ENCODE results near the gene RANBP9.
A peak's percentile ranks its signal among the peaks of the same experiment; 100 is the strongest.

The RANBP9 gene

GRCh38 chr6:13725570-13725969 lies 13.9 kb upstream of the RANBP9 start:
- Histone ChIP-seq H3K9ac (ENCODE audit: low read depth, low read length) (no peak overlapping the region), H3K27me3 (ENCODE audit: control insufficient read depth, insufficient read depth, low read length) (no peaks in the 10 kb centered on the region), H3K4me1 (ENCODE audit: control insufficient read depth, insufficient read depth, low read length) (no peaks in the 10 kb centered on the region), H3K4me3 (ENCODE audit: low read depth, low read length) (no peak overlapping the region), H3K36me3 (ENCODE audit: control insufficient read depth, insufficient read depth, low read length) (no peaks in the 10 kb centered on the region), H3K9me3 (ENCODE audit: control insufficient read depth, insufficient read depth, low read length) (no peaks in the 10 kb centered on the region)

DNA sequence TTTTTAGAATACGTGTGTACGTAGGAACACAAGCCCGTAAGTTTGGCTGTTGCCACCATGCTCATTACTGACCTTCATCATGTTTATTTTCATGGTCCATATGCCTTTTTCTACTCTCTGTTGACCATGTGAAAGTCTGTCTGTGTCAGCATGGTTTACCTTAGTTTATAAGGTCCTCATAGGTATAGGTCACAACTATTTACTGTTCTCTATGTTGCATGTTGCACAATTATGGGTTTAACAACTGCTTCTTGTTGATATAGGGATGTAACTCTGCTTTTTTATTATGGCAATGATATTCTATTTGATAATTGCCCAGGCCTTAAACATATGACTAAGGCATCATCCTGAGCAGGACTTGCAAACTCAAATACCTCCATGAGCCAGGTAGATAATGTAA lies 13.4 kb upstream of the RANBP9 start:
- Histone ChIP-seq H3K36me3 (ENCODE audit: control insufficient read depth, insufficient read depth, low read length) (no peaks in the 10 kb centered on the region), H3K9me3 (ENCODE audit: control insufficient read depth, insufficient read depth, low read length) (no peaks in the 10 kb centered on the region), H3K9ac (ENCODE audit: low read depth, low read length) (no peak overlapping the region), H3K4me3 (ENCODE audit: low read depth, low read length) (no peak overlapping the region), H3K4me1 (ENCODE audit: control insufficient read depth, insufficient read depth, low read length) (no peaks in the 10 kb centered on the region), H3K27me3 (ENCODE audit: control insufficient read depth, insufficient read depth, low read length) (no peaks in the 10 kb centered on the region)

DNA sequence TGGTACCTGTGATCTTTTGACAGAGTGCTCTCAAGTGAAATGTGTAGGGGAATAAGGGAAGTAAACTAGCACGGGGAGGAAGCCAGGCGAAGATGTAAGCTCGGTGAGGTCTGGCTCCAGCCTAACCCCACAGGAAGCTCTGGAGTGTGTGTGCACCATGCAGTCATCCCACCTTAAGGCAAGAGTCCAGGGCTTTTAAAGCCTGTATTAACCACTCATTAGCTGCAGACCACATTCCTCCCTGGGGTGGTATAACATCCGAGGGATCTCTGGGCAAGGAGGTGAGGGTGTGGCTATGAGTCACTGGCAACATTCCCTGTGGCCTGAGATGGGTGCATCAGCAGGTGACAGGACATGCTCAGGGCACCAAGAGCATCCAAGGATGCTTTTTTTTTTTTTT lies 12.5 kb upstream of the RANBP9 start:
- no peak overlapping the region for H3K9ac ChIP-seq (ENCODE audit: low read depth, low read length)
- H3K36me3 ChIP-seq (ENCODE audit: control insufficient read depth, insufficient read depth, low read length): no peaks in the 10 kb centered on the region
- H3K4me3 ChIP-seq (ENCODE audit: low read depth, low read length): no peak overlapping the region
- H3K4me1 ChIP-seq (ENCODE audit: control insufficient read depth, insufficient read depth, low read length): no peaks in the 10 kb centered on the region
- H3K27me3 ChIP-seq (ENCODE audit: control insufficient read depth, insufficient read depth, low read length): no peaks in the 10 kb centered on the region
- H3K9me3 ChIP-seq (ENCODE audit: control insufficient read depth, insufficient read depth, low read length): no peaks in the 10 kb centered on the region

- H3K4me1 ChIP-seq (ENCODE audit: control insufficient read depth, insufficient read depth, low read length): no peaks in the 10 kb centered on the region
- H3K9ac ChIP-seq (ENCODE audit: low read depth, low read length): no peak overlapping the region
- no peaks in the 10 kb centered on the region for H3K36me3 ChIP-seq (ENCODE audit: control insufficient read depth, insufficient read depth, low read length)
- no peaks in the 10 kb centered on the region for H3K9me3 ChIP-seq (ENCODE audit: control insufficient read depth, insufficient read depth, low read length)
- H3K27me3 ChIP-seq (ENCODE audit: control insufficient read depth, insufficient read depth, low read length): no peaks in the 10 kb centered on the region
- no peak overlapping the region for H3K4me3 ChIP-seq (ENCODE audit: low read depth, low read length)
Observed at GRCh38 chr6:13722880-13723279, 11.2 kb upstream of the RANBP9 start.

DNA sequence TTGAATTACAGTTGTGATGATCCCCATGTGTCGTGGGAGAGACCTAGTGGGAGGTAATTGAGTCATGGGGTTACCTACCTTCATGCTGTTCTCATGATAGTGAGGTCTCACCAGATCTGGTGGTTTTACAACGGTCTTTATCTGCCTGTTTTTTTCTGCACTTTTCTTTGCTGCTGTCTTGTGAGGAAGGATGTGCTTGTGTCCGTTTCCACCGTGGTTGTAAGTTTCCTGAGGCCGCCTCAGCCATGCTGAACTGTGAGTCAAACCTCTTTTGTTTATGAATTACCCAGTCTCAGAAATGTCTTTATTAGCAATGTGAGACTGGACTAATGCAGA lies 6.5 kb upstream of the RANBP9 start:
- H3K4me1 ChIP-seq (ENCODE audit: control insufficient read depth, insufficient read depth, low read length): no peaks in the 10 kb centered on the region
- H3K9ac ChIP-seq (ENCODE audit: low read depth, low read length): no peak overlapping the region
- H3K4me3 ChIP-seq (ENCODE audit: low read depth, low read length): no peak overlapping the region
- no peaks in the 10 kb centered on the region for H3K36me3 ChIP-seq (ENCODE audit: control insufficient read depth, insufficient read depth, low read length)
- no peaks in the 10 kb centered on the region for H3K27me3 ChIP-seq (ENCODE audit: control insufficient read depth, insufficient read depth, low read length)
- H3K9me3 ChIP-seq (ENCODE audit: control insufficient read depth, insufficient read depth, low read length): peaks cover 7% of the 10 kb centered on the region

GRCh38 chr6:13716955-13717295 lies 5.3 kb upstream of the RANBP9 start:
- Histone ChIP-seq H3K4me1 (ENCODE audit: control insufficient read depth, insufficient read depth, low read length) (peaks cover 3% of the 10 kb centered on the region), H3K27me3 (ENCODE audit: control insufficient read depth, insufficient read depth, low read length) (no peaks in the 10 kb centered on the region), H3K4me3 (ENCODE audit: low read depth, low read length) (no peak overlapping the region), H3K9ac (ENCODE audit: low read depth, low read length) (no peak overlapping the region), H3K9me3 (ENCODE audit: control insufficient read depth, insufficient read depth, low read length) (peaks cover 7% of the 10 kb centered on the region), H3K36me3 (ENCODE audit: control insufficient read depth, insufficient read depth, low read length) (no peaks in the 10 kb centered on the region)

- peaks cover 7% of the 10 kb centered on the region for H3K9me3 ChIP-seq (ENCODE audit: control insufficient read depth, insufficient read depth, low read length)
- no peaks in the 10 kb centered on the region for H3K36me3 ChIP-seq (ENCODE audit: control insufficient read depth, insufficient read depth, low read length)
- no peaks in the 10 kb centered on the region for H3K27me3 ChIP-seq (ENCODE audit: control insufficient read depth, insufficient read depth, low read length)
- peaks cover 3% of the 10 kb centered on the region for H3K4me1 ChIP-seq (ENCODE audit: control insufficient read depth, insufficient read depth, low read length)
- no peak overlapping the region for H3K9ac ChIP-seq (ENCODE audit: low read depth, low read length)
- no peak overlapping the region for H3K4me3 ChIP-seq (ENCODE audit: low read depth, low read length)
Observed at GRCh38 chr6:13716225-13716954, 4.8 kb upstream of the RANBP9 start.

DNA sequence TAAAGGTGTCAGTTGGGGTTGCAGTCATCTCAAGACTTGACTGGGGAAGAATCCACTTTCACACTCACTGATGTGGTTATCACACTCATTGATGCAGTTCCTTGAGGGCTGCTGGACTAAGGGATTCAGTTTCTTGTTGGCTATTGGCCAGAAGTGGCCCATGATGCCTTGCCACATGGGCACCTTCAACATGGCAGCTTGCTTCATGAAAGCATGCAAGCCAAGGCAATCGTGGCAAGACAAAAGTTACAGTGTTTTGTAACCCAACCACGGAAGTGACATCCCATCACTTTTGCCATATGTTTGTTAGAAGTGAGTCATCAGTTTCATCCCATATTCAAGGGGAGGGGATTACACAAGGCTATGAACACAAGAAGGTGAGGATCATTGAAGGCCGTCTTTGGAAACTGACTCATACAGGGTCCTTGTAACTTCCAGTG lies 3.8 kb upstream of the RANBP9 start:
- Histone ChIP-seq H3K27me3 (ENCODE audit: control insufficient read depth, insufficient read depth, low read length) (no peaks in the 10 kb centered on the region), H3K36me3 (ENCODE audit: control insufficient read depth, insufficient read depth, low read length) (no peaks in the 10 kb centered on the region), H3K9me3 (ENCODE audit: control insufficient read depth, insufficient read depth, low read length) (peaks cover 7% of the 10 kb centered on the region), H3K4me1 (ENCODE audit: control insufficient read depth, insufficient read depth, low read length) (peaks cover 3% of the 10 kb centered on the region), H3K4me3 (ENCODE audit: low read depth, low read length) (no peak overlapping the region), H3K9ac (ENCODE audit: low read depth, low read length) (no peak overlapping the region)

DNA sequence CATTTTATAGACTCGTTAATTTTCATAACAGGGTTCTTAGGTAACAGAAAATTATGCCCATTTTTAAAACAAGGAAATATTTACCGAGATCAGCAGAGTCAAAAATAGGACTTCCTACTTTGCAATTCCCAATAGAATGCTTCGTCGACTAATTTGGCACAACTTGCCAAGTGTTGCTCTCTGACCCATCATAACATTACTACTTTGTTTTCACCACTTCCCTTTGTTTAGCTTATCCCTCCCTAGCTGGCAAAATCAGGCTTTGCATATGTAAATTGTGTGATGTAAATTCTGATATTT lies 914 bp upstream of the RANBP9 start:
- peaks cover 7% of the 10 kb centered on the region for H3K9me3 ChIP-seq (ENCODE audit: control insufficient read depth, insufficient read depth, low read length)
- peak overlapping the region; percentile 59 for H3K4me3 ChIP-seq (ENCODE audit: low read depth, low read length)
- no peaks in the 10 kb centered on the region for H3K36me3 ChIP-seq (ENCODE audit: control insufficient read depth, insufficient read depth, low read length)
- peaks cover 3% of the 10 kb centered on the region for H3K4me1 ChIP-seq (ENCODE audit: control insufficient read depth, insufficient read depth, low read length)
- H3K9ac ChIP-seq (ENCODE audit: low read depth, low read length): peak overlapping the region; percentile 57
- no peaks in the 10 kb centered on the region for H3K27me3 ChIP-seq (ENCODE audit: control insufficient read depth, insufficient read depth, low read length)

DNA sequence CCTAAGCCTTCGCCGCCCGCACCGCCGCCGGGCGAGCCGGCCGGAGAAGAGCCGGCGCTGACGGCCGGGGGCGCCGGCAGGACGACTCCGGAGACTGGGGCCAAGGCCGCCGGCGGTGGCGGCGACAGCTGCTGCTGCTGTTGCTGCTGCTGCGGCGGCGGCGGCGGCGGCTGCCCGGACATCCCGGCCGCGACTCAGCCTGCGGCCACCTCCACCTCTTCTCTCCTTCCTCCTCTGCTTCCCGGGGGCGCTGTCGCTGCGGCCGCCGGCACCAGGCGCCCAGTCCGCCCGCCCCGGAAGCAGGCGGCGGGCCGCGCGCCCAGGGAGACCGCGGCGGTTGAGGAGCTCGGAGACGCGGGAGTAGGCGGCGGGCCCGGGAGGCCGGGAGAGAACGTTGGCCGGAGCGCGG lies 307 bp downstream of the RANBP9 start:
- H3K27me3 ChIP-seq (ENCODE audit: control insufficient read depth, insufficient read depth, low read length): no peaks in the 10 kb centered on the region
- no peaks in the 10 kb centered on the region for H3K36me3 ChIP-seq (ENCODE audit: control insufficient read depth, insufficient read depth, low read length)
- H3K9me3 ChIP-seq (ENCODE audit: control insufficient read depth, insufficient read depth, low read length): peaks cover 6% of the 10 kb centered on the region
- peaks cover 3% of the 10 kb centered on the region for H3K4me1 ChIP-seq (ENCODE audit: control insufficient read depth, insufficient read depth, low read length)
- no peak overlapping the region for H3K9ac ChIP-seq (ENCODE audit: low read depth, low read length)
- H3K4me3 ChIP-seq (ENCODE audit: low read depth, low read length): peak overlapping the region; percentile 26

- Histone ChIP-seq H3K36me3 (ENCODE audit: control insufficient read depth, insufficient read depth, low read length) (no peaks in the 10 kb centered on the region), H3K27me3 (ENCODE audit: control insufficient read depth, insufficient read depth, low read length) (no peaks in the 10 kb centered on the region), H3K4me1 (ENCODE audit: control insufficient read depth, insufficient read depth, low read length) (peaks cover 3% of the 10 kb centered on the region), H3K9me3 (ENCODE audit: control insufficient read depth, insufficient read depth, low read length) (peaks cover under 1% of the 10 kb centered on the region), H3K4me3 (ENCODE audit: low read depth, low read length) (peak overlapping the region; percentile 89), H3K9ac (ENCODE audit: low read depth, low read length) (peak overlapping the region; percentile 73)
Observed at GRCh38 chr6:13710552-13711323, 897 bp downstream of the RANBP9 start.

Measured in iPS-15b (cell line).